Adipocyte (in vitro differentiated cells): ENCODE data around the gene KCNIP3.

ENCODE experiments used
- DNase-seq: peaks from one replicate; pipeline ENCODE4 v3.0.0-alpha.2; 2015; ENCODE audit warnings: low read depth
- H3K27me3 ChIP-seq: replicated peaks from 2 replicates; pipeline ENCODE4 v1.7.0; 2013; ENCODE audit warnings: mild to moderate bottlenecking, low read length, moderate library complexity; ENCODE audit not compliant: control insufficient read depth, insufficient read depth
- H3K36me3 ChIP-seq: 2 replicates; pipeline ENCODE4 v1.7.0; 2013; ENCODE audit warnings: low read length, mild to moderate bottlenecking, moderate library complexity; ENCODE audit not compliant: control insufficient read depth, insufficient read depth, severe bottlenecking
- H3K4me1 ChIP-seq: 2 replicates; pipeline ENCODE4 v1.7.0; 2013; ENCODE audit warnings: mild to moderate bottlenecking, low read length, moderate library complexity; ENCODE audit not compliant: control insufficient read depth, insufficient read depth
- H3K4me3 ChIP-seq: 2 replicates; pipeline ENCODE4 v1.7.0; 2013; ENCODE audit warnings: mild to moderate bottlenecking, low read length, moderate library complexity
- H3K9ac ChIP-seq: 2 replicates; pipeline ENCODE4 v1.7.0; 2013; ENCODE audit warnings: mild to moderate bottlenecking, low read length, moderate library complexity
- H3K9me3 ChIP-seq: 2 replicates; pipeline ENCODE4 v1.7.0; 2013; ENCODE audit warnings: mild to moderate bottlenecking, low read length, moderate library complexity; ENCODE audit not compliant: control insufficient read depth

Gene KCNIP3

GRCh38 chr2:95310216-95310615 lies 13.1 kb downstream of the KCNIP3 start:
- Histone ChIP-seq H3K4me3 (no peak overlapping the region), H3K9me3 (no peaks in the 10 kb centered on the region), H3K9ac (no peak overlapping the region), H3K4me1 (no peaks in the 10 kb centered on the region), H3K27me3 (peaks cover 62% of the 10 kb centered on the region), H3K36me3 (no peaks in the 10 kb centered on the region)
- DNase-seq: no peak

GRCh38 chr2:95310651-95311050 lies 13.5 kb downstream of the KCNIP3 start:
- H3K27me3 ChIP-seq: peaks cover 59% of the 10 kb centered on the region
- no peaks in the 10 kb centered on the region for H3K36me3 ChIP-seq
- DNase-seq: no peak
- H3K9ac ChIP-seq: no peak overlapping the region
- H3K4me3 ChIP-seq: no peak overlapping the region
- H3K9me3 ChIP-seq: no peaks in the 10 kb centered on the region
- no peaks in the 10 kb centered on the region for H3K4me1 ChIP-seq

GRCh38 chr2:95311815-95312542 lies 14.8 kb downstream of the KCNIP3 start:
- H3K4me3 ChIP-seq: no peak overlapping the region
- H3K4me1 ChIP-seq: peaks cover 11% of the 10 kb centered on the region
- H3K9me3 ChIP-seq: no peaks in the 10 kb centered on the region
- peaks cover 51% of the 10 kb centered on the region for H3K27me3 ChIP-seq
- no peak for DNase-seq
- no peak overlapping the region for H3K9ac ChIP-seq
- no peaks in the 10 kb centered on the region for H3K36me3 ChIP-seq

- no peaks in the 10 kb centered on the region for H3K9me3 ChIP-seq
- DNase-seq: no peak
- no peak overlapping the region for H3K9ac ChIP-seq
- peaks cover 12% of the 10 kb centered on the region for H3K4me1 ChIP-seq
- no peak overlapping the region for H3K4me3 ChIP-seq
- peaks cover 51% of the 10 kb centered on the region for H3K27me3 ChIP-seq
- no peaks in the 10 kb centered on the region for H3K36me3 ChIP-seq
Measured at GRCh38 chr2:95312543-95313201, 15.5 kb downstream of the KCNIP3 start.

- Histone ChIP-seq H3K9me3 (no peaks in the 10 kb centered on the region), H3K4me1 (peaks cover 12% of the 10 kb centered on the region), H3K4me3 (no peak overlapping the region), H3K36me3 (no peaks in the 10 kb centered on the region), H3K9ac (no peak overlapping the region), H3K27me3 (peaks cover 51% of the 10 kb centered on the region)
- DNase-seq: no peak
Measured at GRCh38 chr2:95313296-95314131, 16.4 kb downstream of the KCNIP3 start.

DNA sequence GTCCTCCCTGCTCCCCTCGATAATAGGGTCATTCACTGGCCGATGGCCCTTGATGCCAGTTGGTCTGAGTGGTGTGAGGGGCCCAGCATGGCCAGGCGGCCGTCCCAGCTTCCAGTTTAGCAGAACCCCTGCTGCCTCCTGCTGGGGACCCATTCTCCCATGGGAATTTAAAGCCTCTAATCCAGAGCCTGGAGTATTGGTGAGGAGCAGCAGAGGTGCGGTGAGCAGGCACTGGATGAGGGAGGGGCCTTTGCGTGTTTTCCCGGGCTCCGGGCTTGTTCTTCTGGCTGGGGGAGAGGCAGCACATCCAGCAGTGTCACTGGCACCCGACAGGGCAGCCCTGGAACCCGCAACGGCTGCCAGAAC lies 17.4 kb downstream of the KCNIP3 start:
- peaks cover 55% of the 10 kb centered on the region for H3K27me3 ChIP-seq
- peaks cover 12% of the 10 kb centered on the region for H3K4me1 ChIP-seq
- H3K36me3 ChIP-seq: no peaks in the 10 kb centered on the region

DNA sequence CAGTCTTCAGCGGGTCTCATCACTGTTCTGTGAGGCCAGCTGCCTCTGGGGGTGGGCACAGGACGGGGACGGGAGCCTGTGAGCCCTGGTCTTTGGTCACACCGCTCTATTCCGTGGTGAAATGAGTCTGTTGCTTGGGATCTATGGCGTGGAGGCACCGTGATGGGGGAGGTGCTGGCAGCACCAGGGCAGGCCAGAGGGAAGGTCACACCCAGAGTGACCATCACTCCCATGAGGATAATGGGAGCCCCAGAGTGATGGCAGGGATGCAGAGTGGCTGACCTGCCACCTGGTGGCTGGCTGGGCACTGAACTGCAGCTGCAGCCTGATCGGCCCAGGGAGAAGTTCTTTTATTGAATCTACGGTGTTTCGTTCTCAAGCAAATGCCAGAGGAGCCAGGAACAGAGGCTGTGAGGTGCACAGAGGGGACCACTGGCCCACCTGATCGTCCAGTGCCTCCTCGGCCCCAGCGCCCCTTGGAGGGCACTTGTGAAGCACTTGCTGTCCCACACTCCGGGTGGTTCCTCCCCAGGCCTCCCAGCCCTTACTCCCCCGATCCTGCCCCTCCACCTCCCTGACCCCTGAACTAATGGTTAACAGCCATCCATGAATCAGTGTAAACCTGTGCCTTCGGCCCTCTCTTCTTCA lies 17.9 kb downstream of the KCNIP3 start:
- Histone ChIP-seq H3K9ac (no peak overlapping the region), H3K4me3 (no peak overlapping the region), H3K27me3 (peaks cover 55% of the 10 kb centered on the region), H3K9me3 (no peaks in the 10 kb centered on the region), H3K4me1 (peaks cover 12% of the 10 kb centered on the region), H3K36me3 (no peaks in the 10 kb centered on the region)
- DNase-seq: peak; percentile 42

More for the DNA sequence above, 17.4 kb downstream of the KCNIP3 start:
- no peak for DNase-seq
- H3K9ac ChIP-seq: no peak overlapping the region
- no peak overlapping the region for H3K4me3 ChIP-seq
- H3K9me3 ChIP-seq: no peaks in the 10 kb centered on the region

DNA sequence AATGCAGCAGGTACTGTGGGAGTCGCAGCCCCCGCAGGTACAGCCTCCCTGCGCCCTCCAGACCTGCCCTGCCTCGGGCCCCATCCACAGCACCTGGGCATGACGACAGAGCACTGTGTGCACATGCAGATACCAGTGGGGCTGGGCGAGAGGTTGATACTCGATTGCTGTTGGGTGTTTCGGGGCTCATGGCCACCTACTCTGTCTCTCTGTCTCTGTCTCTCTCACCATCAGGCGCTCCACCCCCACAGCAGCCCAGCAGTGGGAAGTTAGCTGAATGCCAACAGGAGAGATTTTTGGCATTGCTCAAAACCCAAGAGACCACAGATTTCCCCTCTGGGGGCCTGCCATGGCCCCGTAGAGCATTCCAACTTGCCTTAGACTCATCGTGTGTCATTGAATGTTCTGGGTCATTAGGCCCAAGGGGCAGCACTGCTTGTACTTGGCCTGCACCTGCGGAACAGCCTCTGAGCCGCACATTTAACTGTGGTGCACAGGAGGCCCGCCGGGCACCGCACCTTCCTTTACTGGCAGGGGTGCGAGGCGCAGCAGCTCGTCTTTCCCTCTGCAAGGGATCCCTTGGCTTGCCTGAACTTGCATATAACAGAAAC lies 18.8 kb downstream of the KCNIP3 start:
- no peaks in the 10 kb centered on the region for H3K36me3 ChIP-seq
- no peak overlapping the region for H3K9ac ChIP-seq
- H3K4me1 ChIP-seq: peaks cover 12% of the 10 kb centered on the region
- H3K27me3 ChIP-seq: peaks cover 50% of the 10 kb centered on the region
- H3K4me3 ChIP-seq: no peak overlapping the region
- H3K9me3 ChIP-seq: no peaks in the 10 kb centered on the region
- peak; percentile 51 for DNase-seq

DNA sequence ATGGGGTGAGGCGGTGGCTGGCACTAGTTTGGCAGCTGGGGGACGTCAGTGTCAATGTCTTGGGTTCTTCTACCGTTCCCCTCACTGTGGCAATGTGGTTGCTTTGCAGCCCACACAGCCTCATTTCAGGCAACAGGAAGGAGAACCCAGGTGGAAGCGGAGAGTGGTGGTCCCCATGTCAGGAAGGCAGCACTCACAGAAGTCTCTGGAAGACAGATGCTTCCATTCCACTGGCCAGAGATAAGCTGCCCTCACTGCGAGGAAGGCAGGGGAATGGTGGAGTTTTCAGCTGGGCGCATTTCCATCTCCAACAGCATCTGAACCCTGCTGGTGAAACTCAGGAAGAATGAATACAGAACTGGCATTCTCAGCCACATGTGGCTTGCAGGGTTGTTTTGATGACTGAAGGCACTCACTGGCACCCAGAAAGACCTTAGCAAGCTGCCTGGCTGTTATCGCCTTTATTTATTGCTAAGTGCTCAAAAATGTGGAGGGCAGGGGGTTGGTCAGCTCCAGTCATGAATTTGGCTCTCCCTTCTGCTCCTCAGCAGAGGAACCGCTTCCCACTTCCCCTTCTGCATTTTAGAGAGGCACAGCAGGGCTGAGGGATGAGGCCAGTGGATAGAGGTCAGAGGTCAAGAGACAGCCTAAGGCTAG lies 19.4 kb downstream of the KCNIP3 start:
- Histone ChIP-seq H3K27me3 (peaks cover 47% of the 10 kb centered on the region), H3K4me3 (no peak overlapping the region), H3K4me1 (peaks cover 12% of the 10 kb centered on the region), H3K9ac (no peak overlapping the region), H3K9me3 (no peaks in the 10 kb centered on the region), H3K36me3 (no peaks in the 10 kb centered on the region)
- DNase-seq: peak; percentile 53

GRCh38 chr2:95317123-95317500 lies 20.0 kb downstream of the KCNIP3 start:
- no peak for DNase-seq
- Histone ChIP-seq H3K27me3 (peaks cover 47% of the 10 kb centered on the region), H3K9me3 (no peaks in the 10 kb centered on the region), H3K4me3 (no peak overlapping the region), H3K9ac (no peak overlapping the region), H3K36me3 (no peaks in the 10 kb centered on the region), H3K4me1 (peaks cover 12% of the 10 kb centered on the region)
